Endothelial cell (in vitro differentiated cells): ENCODE data around the gene MT1H. TPM values are rescaled to one million over a fixed set of nuclear protein-coding genes. Genes with fewer than 3 reads are reported as not detected.

ENCODE experiments used
- DNase-seq: peaks from one replicate; pipeline ENCODE4 v3.0.0; 2021; ENCODE audit warnings: low spot score
- H3K27ac Mint-ChIP-seq: one replicate; pipeline ENCODE4 v1.8.0; 2021; ENCODE audit warnings: mixed read lengths, inconsistent platforms; ENCODE audit not compliant: unreplicated experiment
- H3K27me3 Mint-ChIP-seq: one replicate; pipeline ENCODE4 v1.8.0; 2021; ENCODE audit warnings: mild to moderate bottlenecking, moderate library complexity, mixed read lengths, inconsistent platforms; ENCODE audit not compliant: unreplicated experiment
- H3K36me3 Mint-ChIP-seq: one replicate; pipeline ENCODE4 v1.8.0; 2021; ENCODE audit warnings: mild to moderate bottlenecking, low read depth, mixed read lengths, inconsistent platforms; ENCODE audit not compliant: unreplicated experiment
- H3K4me1 Mint-ChIP-seq: one replicate; pipeline ENCODE4 v1.8.0; 2021; ENCODE audit warnings: mild to moderate bottlenecking, mixed read lengths, inconsistent platforms; ENCODE audit not compliant: unreplicated experiment
- H3K4me3 Mint-ChIP-seq: one replicate; pipeline ENCODE4 v1.8.0; 2021; ENCODE audit warnings: mild to moderate bottlenecking, mixed read lengths, inconsistent platforms; ENCODE audit not compliant: unreplicated experiment
- H3K9me3 Mint-ChIP-seq: one replicate; pipeline ENCODE4 v1.8.0; 2021; ENCODE audit warnings: mixed read lengths, inconsistent platforms; ENCODE audit not compliant: unreplicated experiment
- total RNA-seq: library from RNA; stranded (reverse); fragmentation: NEBNext Ultra II Directional; extraction: Animal tissue kit (Norgen Biotek cat#: 25700); gene quantifications from one replicate; pipeline ENCODE4 v1.2.1, GENCODE V29; 2021; ENCODE audit not compliant: unreplicated experiment
- TF ChIP-seq, protein P1 (sequence below): fragments of 200-600 bp; sonication (generic); IDR thresholded peaks from one replicate; pipeline ENCODE4 v1.5.0; 2021; ENCODE audit warnings: antibody characterized with exemption; ENCODE audit not compliant: unreplicated experiment

Gene MT1H
- total RNA-seq, 1 donor from 2014 or later = not detected

DNA sequence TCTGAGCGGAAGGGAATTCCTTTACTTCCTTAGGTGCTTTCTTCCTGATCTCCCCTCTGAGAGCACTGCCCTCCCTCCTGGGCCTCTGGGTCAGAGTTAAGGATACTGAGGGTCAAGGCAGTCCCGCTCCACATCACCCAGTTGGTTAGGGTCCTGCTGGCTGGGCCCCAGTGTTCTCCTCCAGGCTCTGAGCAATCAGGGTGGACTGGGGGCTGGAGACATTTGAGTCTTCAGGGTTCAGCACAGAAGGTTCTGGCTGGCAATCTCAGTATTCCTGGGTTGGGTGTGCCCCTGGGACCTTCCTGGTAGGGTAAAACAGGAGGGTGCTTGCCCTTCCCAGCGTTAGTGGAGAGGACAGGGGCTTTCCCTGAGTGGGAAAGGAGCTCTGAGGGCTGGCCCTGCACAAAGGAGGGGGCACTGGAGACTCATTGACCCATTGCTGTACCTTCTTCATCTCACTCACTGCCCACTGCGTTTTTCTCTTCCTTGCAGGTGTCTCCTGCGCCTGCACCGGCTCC is 36.7 kb upstream of the MT1H start:
- no peaks in the 10 kb centered on the region for H3K9me3 Mint-ChIP-seq
- no peak overlapping the region for H3K27ac Mint-ChIP-seq
- H3K36me3 Mint-ChIP-seq = no peaks in the 10 kb centered on the region
- DNase-seq = no peak
- TF ChIP-seq, protein P1, sequence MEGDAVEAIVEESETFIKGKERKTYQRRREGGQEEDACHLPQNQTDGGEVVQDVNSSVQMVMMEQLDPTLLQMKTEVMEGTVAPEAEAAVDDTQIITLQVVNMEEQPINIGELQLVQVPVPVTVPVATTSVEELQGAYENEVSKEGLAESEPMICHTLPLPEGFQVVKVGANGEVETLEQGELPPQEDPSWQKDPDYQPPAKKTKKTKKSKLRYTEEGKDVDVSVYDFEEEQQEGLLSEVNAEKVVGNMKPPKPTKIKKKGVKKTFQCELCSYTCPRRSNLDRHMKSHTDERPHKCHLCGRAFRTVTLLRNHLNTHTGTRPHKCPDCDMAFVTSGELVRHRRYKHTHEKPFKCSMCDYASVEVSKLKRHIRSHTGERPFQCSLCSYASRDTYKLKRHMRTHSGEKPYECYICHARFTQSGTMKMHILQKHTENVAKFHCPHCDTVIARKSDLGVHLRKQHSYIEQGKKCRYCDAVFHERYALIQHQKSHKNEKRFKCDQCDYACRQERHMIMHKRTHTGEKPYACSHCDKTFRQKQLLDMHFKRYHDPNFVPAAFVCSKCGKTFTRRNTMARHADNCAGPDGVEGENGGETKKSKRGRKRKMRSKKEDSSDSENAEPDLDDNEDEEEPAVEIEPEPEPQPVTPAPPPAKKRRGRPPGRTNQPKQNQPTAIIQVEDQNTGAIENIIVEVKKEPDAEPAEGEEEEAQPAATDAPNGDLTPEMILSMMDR = no peak
- H3K4me3 Mint-ChIP-seq = no peak overlapping the region
- H3K4me1 Mint-ChIP-seq = peaks cover 10% of the 10 kb centered on the region
- H3K27me3 Mint-ChIP-seq = peaks cover 39% of the 10 kb centered on the region

DNA sequence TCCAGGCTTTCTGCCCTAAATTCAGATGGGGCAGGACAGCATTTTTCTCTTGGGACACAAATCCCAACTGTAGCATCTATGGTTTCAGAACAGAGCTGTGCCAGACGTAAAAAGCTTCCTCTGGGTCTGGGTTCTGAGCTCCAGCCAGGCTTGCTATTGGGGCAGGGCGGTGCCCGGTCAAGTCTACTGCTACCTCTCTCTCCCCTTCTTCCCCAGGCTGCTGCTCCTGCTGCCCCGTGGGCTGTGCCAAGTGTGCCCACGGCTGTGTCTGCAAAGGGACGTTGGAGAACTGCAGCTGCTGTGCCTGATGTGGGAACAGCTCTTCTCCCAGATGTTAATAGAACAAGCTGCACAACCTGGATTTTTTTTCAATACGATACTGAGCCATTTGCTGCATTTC is 36.1 kb upstream of the MT1H start:
- Mint-ChIP-seq H3K27ac (no peak overlapping the region), H3K36me3 (no peaks in the 10 kb centered on the region), H3K4me1 (peaks cover 10% of the 10 kb centered on the region), H3K9me3 (no peaks in the 10 kb centered on the region), H3K4me3 (no peak overlapping the region), H3K27me3 (peaks cover 39% of the 10 kb centered on the region)
- TF ChIP-seq, protein P1 = no peak
- no peak for DNase-seq

DNA sequence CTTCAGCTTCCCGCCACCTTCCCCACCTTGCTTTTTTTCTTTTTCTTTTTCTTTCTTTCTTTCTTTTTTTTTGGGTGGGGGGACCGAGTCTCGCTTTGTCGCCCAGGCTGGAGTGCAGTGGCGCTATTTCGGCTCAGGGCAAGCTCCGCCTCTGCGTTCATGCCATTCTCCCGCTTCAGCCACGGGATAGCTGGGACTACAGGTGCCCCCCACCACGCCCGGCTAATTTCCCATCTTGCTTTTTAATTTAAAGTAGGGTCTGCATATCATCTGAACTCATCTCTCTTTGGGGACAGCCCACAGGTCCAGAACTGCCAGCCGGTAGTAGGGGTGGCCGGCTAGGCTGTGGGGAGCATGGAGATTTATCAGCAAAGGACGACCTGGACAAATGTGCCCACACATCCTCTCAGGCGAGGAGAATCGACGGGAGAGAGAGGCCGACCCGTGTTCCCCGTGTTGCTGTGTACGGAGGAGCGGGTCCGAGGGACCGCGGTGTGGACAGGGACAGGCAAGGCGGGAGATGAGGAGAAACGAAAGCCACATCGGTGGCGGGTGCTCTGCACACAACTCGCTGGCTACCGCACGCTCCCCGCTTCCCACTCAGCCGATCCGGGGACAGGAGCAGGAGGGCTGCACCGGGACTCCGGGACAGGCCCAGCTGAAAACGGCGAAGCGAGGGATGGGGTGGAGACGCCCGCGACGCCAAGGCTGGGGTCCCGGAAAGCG is 34.7 kb upstream of the MT1H start:
- peaks cover 10% of the 10 kb centered on the region for H3K4me1 Mint-ChIP-seq
- no peaks in the 10 kb centered on the region for H3K36me3 Mint-ChIP-seq
- H3K4me3 Mint-ChIP-seq = no peak overlapping the region
- DNase-seq = no peak
- no peaks in the 10 kb centered on the region for H3K9me3 Mint-ChIP-seq
- peaks cover 47% of the 10 kb centered on the region for H3K27me3 Mint-ChIP-seq
- TF ChIP-seq, protein P1 = no peak
- no peak overlapping the region for H3K27ac Mint-ChIP-seq

DNA sequence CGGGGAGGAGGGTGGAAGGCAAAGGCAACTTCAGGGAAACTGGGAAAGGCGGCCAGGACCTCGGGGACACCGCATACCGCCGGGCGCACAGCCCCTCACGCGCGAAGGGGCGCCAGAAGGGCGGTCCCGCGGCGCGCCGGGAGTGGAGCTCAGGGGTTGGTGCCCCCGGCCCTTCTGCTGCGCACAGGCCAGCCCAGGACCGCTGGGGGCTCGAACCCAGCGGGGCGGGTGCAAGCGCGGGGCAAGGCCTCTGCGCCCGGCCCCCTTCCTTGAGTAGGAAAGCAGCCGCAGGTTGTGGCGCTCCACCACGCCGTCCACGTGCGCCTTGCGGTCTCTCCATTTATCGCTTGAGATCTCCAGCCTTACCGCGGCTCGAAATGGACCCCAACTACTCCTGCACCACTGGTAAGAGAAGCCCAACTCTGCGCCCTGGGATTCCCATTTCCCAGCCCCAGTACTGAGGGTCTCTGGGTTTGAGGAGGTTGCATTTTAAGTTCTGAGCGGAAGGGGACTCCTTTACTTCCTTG is 34.1 kb upstream of the MT1H start:
- Mint-ChIP-seq H3K27ac (no peak overlapping the region), H3K27me3 (peaks cover 47% of the 10 kb centered on the region), H3K4me1 (peaks cover 10% of the 10 kb centered on the region), H3K9me3 (no peaks in the 10 kb centered on the region), H3K4me3 (no peak overlapping the region), H3K36me3 (no peaks in the 10 kb centered on the region)
- TF ChIP-seq, protein P1 = no peak
- no peak for DNase-seq
